Vein endothelial cell (primary cell): ENCODE results near the gene RBM25. TPM values are rescaled to one million over a fixed set of nuclear protein-coding genes. Genes with fewer than 3 reads are reported as not detected.

ENCODE experiments used
- small RNA-seq: library from RNA; depleted of rRNA; stranded (forward); fragments of <200 nt; gene quantifications from one replicate; pipeline ENCODE3, GENCODE V24; 2012
- total RNA-seq: library from RNA; depleted of rRNA; stranded (reverse); fragments of >200 nt; gene quantifications from 2 replicates; pipeline ENCODE4 v1.2.3, GENCODE V29; 2012

The RBM25 gene
- 39.2 and 61.5 TPM in 2 replicates for total RNA-seq

DNA sequence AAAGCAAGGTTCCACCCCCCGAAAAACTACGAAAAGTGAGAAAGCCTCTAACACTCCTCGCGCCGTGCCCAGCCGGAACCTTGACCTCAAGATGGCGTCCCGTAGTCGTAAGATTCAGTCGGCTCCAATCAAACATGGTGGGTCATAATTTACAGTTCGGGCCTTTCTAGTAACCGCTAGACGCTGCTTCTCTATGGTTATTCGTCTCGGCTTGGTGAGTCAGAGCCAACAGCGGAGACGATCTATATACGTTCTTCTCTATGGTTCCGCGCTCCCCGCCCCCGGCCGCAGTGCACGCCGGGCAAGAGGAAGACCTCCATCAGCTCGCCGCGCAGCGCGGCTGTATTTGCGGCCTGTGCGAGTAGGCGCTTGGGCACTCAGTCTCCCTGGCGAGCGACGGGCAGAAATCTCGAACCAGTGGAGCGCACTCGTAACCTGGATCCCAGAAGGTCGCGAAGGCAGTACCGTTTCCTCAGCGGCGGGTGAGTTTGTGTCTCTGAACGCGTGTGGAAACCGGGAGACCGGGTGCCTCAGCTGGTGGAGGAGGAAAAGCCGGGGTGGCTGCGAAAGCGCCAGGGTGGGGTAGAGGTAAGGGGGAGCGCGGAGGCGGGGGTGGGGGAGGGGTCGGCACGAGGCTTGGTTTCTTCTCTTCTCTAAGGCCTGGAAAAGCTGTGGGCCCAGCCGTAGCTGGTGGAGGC is at the start of gene RBM25:
Gene RBM25 (plus strand): TSS at position 311 of the 698 bp plus-strand sequence. CDS start 13,108 bp downstream, outside the sequence.

DNA sequence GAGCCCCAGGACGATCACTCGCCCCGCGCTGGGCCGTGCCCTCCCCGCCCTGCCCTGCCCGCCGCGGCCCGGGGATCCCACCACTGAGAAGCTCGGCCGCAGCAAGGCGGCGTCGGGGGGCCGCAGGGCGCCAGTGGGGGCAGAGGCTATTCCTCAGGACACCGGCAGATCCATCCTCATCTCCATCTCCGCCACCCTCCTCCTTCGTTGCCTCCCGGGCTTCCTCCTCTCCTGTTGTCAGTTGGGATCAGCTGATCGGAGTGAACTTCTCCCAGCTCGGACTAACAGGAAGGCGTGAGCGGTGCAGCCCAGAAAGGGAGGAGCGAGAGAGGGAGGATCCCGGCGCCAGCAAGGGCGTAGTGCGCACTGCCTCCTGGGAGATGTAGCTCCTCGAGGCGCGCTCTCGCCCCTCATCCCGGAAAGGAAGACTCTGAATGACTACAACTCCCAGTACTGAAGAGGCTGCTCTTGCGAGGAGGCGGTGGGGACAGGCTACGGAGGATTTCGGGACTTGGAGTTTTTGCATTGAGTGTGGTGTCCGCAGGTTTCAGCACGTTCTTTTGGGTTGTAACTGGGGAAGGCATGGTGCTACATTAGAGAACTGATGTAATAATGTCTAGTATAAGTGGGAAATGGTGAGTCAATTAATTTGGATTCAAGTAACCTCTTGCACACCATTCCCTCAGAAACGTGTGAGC is 31.3 kb upstream of the RBM25 start, which contains the start of gene ZFYVE1:
Gene ZFYVE1 (minus strand): TSS at position 262 of the 698 bp plus-strand sequence. CDS start 2,598 bp downstream, outside the sequence.

GRCh38 chr14:73136387-73137225 is 78.3 kb downstream of the RBM25 start, which contains the start of gene PSEN1:
TSS of gene PSEN1 (plus strand) at chr14:73136507. CDS start at chr14:73148020, 11,513 bp downstream.

Small RNA genes within 50 kb of the gene (small RNA-seq; reads per million reads assigned to genes)
- not detected for gene RN7SL586P

Other genes starting within 250 kb of the RBM25 start
- gene DPF3, start 164.4 kb upstream of the RBM25 start, total RNA-seq: 4.2 and 7.0 TPM in 2 replicates
- gene DCAF4, start 132.1 kb upstream of the RBM25 start, total RNA-seq: 10.1 and 12.5 TPM in 2 replicates
- 29.7 and 30.3 TPM in 2 replicates for gene ZFYVE1, start 31.4 kb upstream of the RBM25 start, total RNA-seq
- 45.7 and 49.0 TPM in 2 replicates for gene PSEN1, start 78.0 kb downstream of the RBM25 start, total RNA-seq
- gene PAPLN, start 179.0 kb downstream of the RBM25 start, total RNA-seq: 10.1 and 11.4 TPM in 2 replicates